HepG2 (cell line): ENCODE results near the gene ADAMTS4. TPM values are rescaled to one million over a fixed set of nuclear protein-coding genes. Genes with fewer than 3 reads are reported as not detected.

ENCODE experiments used
- CSRNP1 ChIP-seq: sonication (generic); formaldehyde crosslinking; IDR thresholded peaks from 2 replicates; pipeline ENCODE4 v1.8.1; 2023; ENCODE audit warnings: mild to moderate bottlenecking, missing genetic modification reagents
- EEA1 ChIP-seq: sonication (generic); formaldehyde crosslinking; IDR thresholded peaks from 2 replicates; pipeline ENCODE4 v1.5.1; 2020; ENCODE audit warnings: mild to moderate bottlenecking, missing genetic modification reagents, borderline replicate concordance
- GATAD2A ChIP-seq: IDR thresholded peaks from 2 replicates; pipeline ENCODE4 v1.6.1; 2016
- HNRNPL ChIP-seq: fragments of 200-400 bp; formaldehyde crosslinking; IDR thresholded peaks from 2 replicates; pipeline ENCODE4 v1.6.1; 2017; ENCODE audit warnings: mild to moderate bottlenecking, low read depth, low read length
- KAT7 ChIP-seq: IDR thresholded peaks from 2 replicates; pipeline ENCODE4 v1.6.1; 2018; ENCODE audit warnings: borderline replicate concordance, missing compliant biosample characterization
- MTA1 ChIP-seq: sonication (generic); formaldehyde crosslinking; IDR thresholded peaks from 2 replicates; pipeline ENCODE4 v1.4.0; 2020; ENCODE audit warnings: missing genetic modification reagents, mild to moderate bottlenecking, borderline replicate concordance
- MZF1 ChIP-seq: sonication (generic); formaldehyde crosslinking; IDR thresholded peaks from 2 replicates; pipeline ENCODE4 v1.8.1; 2023; ENCODE audit warnings: mild to moderate bottlenecking, missing genetic modification reagents, borderline replicate concordance
- NFYB ChIP-seq: sonication (generic); formaldehyde crosslinking; IDR thresholded peaks from 2 replicates; pipeline ENCODE4 v1.4.0; 2020; ENCODE audit warnings: missing genetic modification reagents
- PHF8 ChIP-seq: sonication (generic); formaldehyde crosslinking; IDR thresholded peaks from 2 replicates; pipeline ENCODE4 v1.5.0; 2020; ENCODE audit warnings: missing genetic modification reagents
- SIN3B ChIP-seq: fragments of 150-350 bp; IDR thresholded peaks from 2 replicates; pipeline ENCODE4 v1.6.1; 2014; ENCODE audit warnings: low read length
- SIX1 ChIP-seq: sonication (generic); formaldehyde crosslinking; IDR thresholded peaks from 2 replicates; pipeline ENCODE4 v1.4.0; 2020; ENCODE audit warnings: missing genetic modification reagents, borderline replicate concordance
- SMC3 ChIP-seq: IDR thresholded peaks from 2 replicates; pipeline ENCODE4 v1.6.1; 2011; ENCODE audit warnings: low read length, improper control_type of control experiment
- SRF ChIP-seq: IDR thresholded peaks from 2 replicates; pipeline ENCODE4 v1.6.1; 2011; ENCODE audit warnings: mild to moderate bottlenecking, low read depth, low read length, moderate library complexity
- TOPORS ChIP-seq: sonication (generic); formaldehyde crosslinking; IDR thresholded peaks from 2 replicates; pipeline ENCODE4 v1.8.0; 2023; ENCODE audit warnings: mild to moderate bottlenecking, missing genetic modification reagents
- ZBTB8A ChIP-seq: sonication (generic); formaldehyde crosslinking; IDR thresholded peaks from 2 replicates; pipeline ENCODE4 v1.4.0; 2020; ENCODE audit warnings: mild to moderate bottlenecking, low read depth, missing genetic modification reagents, borderline replicate concordance
- ZNF335 ChIP-seq: sonication (generic); formaldehyde crosslinking; IDR thresholded peaks from 2 replicates; pipeline ENCODE4 v1.4.0; 2020; ENCODE audit warnings: missing genetic modification reagents
- ZNF44 ChIP-seq: sonication (generic); formaldehyde crosslinking; IDR thresholded peaks from 2 replicates; pipeline ENCODE4 v1.5.1; 2020; ENCODE audit warnings: mild to moderate bottlenecking, missing genetic modification reagents
- ZNF564 ChIP-seq: sonication (generic); formaldehyde crosslinking; IDR thresholded peaks from 2 replicates; pipeline ENCODE4 v1.8.1; 2023; ENCODE audit warnings: mild to moderate bottlenecking, missing genetic modification reagents
- ZNF761 ChIP-seq: sonication (generic); formaldehyde crosslinking; conservative IDR thresholded peaks from 2 replicates; pipeline ENCODE4 v1.4.0; 2020; ENCODE audit warnings: mild to moderate bottlenecking, missing genetic modification reagents
- ZNF781 ChIP-seq: sonication (generic); formaldehyde crosslinking; IDR thresholded peaks from 2 replicates; pipeline ENCODE4 v1.5.1; 2020; ENCODE audit warnings: borderline replicate concordance, mild to moderate bottlenecking, missing genetic modification reagents; ENCODE audit errors: not compliant biosample characterization
- ZNF788 ChIP-seq: sonication (generic); formaldehyde crosslinking; IDR thresholded peaks from 2 replicates; pipeline ENCODE4 v1.5.0; 2020; ENCODE audit warnings: mild to moderate bottlenecking, missing genetic modification reagents, borderline replicate concordance
- polyA plus RNA-seq, 8 experiments: library from polyadenylated mRNA; depleted of rRNA in 3 of 8; stranded (reverse) in 7 of 8; unstranded in 1 of 8; fragments of >200 nt; fragmentation: Illumina TruSeq in 4 of 8; extraction: Trizol in 4 of 8; gene quantifications; 2 replicates each; pipeline versions ENCODE4 v1.2.1 to v1.2.3, GENCODE V29; 2011 to 2016; ENCODE audit warnings: low read depth in 4 of 8, missing spikeins in 1 of 8, mixed read lengths in 1 of 8; ENCODE audit not compliant: insufficient read depth in 1 of 8
- total RNA-seq, 5 experiments: library from RNA; depleted of rRNA; stranded (reverse); fragments of >200 nt; fragmentation: Illumina TruSeq; extraction: Trizol; gene quantifications; 2 replicates each; pipeline ENCODE4 v1.2.3, GENCODE V29; 2016; ENCODE audit warnings: low read depth in 1 of 5
- TF ChIP-seq, protein P1 (sequence below): sonication (generic); formaldehyde crosslinking; IDR thresholded peaks from 2 replicates; pipeline ENCODE4 v1.4.0; 2020; ENCODE audit warnings: missing genetic modification reagents, low read depth, mild to moderate bottlenecking, borderline replicate concordance
- TF ChIP-seq, protein P2 (sequence below): sonication (generic); formaldehyde crosslinking; IDR thresholded peaks from 2 replicates; pipeline ENCODE4 v1.8.1; 2023; ENCODE audit warnings: missing genetic modification reagents, mild to moderate bottlenecking, borderline replicate concordance
- TF ChIP-seq, protein P3 (sequence below): sonication (generic); formaldehyde crosslinking; IDR thresholded peaks from 2 replicates; pipeline ENCODE4 v1.5.0; 2020; ENCODE audit warnings: mild to moderate bottlenecking, low read depth, missing genetic modification reagents, borderline replicate concordance
- TF ChIP-seq, protein P4 (sequence below): sonication (generic); formaldehyde crosslinking; IDR thresholded peaks from 2 replicates; pipeline ENCODE4 v1.4.0; 2020; ENCODE audit warnings: mild to moderate bottlenecking, missing genetic modification reagents

The ADAMTS4 gene
- total and polyA plus RNA-seq, 2 of the 13 experiments (the other 11 are each of a cell fraction or from before 2014, with no cell fraction given), result 0.51 to 1.7 TPM

DNA sequence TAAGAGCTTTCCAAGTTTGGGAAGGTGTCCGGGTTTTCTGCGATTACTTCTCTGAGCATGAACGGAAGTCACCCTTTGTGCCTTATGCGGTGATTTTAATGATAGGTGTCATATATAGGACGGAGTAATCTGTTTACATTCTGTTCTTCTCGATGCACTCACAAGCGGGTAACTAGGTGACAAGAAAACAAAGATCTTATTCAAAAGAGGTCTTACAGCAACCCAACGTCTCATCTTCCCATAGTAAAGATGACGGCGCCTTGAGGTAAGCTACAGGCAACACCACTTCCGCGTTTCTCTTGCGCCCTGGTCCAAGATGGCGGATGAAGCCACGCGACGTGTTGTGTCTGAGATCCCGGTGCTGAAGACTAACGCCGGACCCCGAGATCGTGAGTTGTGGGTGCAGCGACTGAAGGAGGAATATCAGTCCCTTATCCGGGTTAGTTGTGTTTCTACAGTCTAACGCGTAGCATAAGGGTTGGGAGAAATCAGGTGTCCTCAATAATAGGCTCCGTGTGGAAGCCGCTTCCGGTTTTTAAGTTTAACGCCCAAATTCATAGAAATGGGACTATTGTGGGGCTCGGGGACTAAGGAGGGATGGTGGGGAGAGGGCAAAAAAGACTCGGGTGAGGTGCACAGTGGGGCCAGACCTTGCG, 45.0 kb downstream of the ADAMTS4 start, which contains the start of gene UFC1 (continued):
- TF ChIP-seq CSRNP1 (CRISPR knock-in tag) (no peak), EEA1 (no peak), ZNF761 (0 out of 2 replicates have a peak, but pooled peaks have one; percentile 41), NFYB (no peak), KAT7 (no peak), SRF (0 out of 2 replicates have a peak, but pooled peaks have one; percentile 38), TOPORS (CRISPR knock-in tag) (peak; percentile 53; the same call in 1 of the 2 replicates), ZNF788 (CRISPR knock-in tag) (0 out of 2 replicates have a peak, but pooled peaks have one; percentile 57), MZF1 (CRISPR knock-in tag) (no peak), HNRNPL (no peak), ZNF564 (CRISPR knock-in tag) (0 out of 2 replicates have a peak, but pooled peaks have one; percentile 38), SIX1 (CRISPR knock-in tag) (no peak), ZBTB8A (CRISPR knock-in tag) (0 out of 2 replicates have a peak, but pooled peaks have one; percentile 55), SIN3B (peak; percentile 52; the same call in 1 of the 2 replicates), MTA1 (0 out of 2 replicates have a peak, but pooled peaks have one; percentile 32), ZNF44 (CRISPR knock-in tag) (no peak), PHF8 (CRISPR knock-in tag) (peak; percentile 87), ZNF335 (CRISPR knock-in tag) (peak; percentile 64; the same call in 1 of the 2 replicates), SMC3 (no peak), GATAD2A (peak; percentile 57), ZNF781 (no peak)
- TF ChIP-seq, protein P1, sequence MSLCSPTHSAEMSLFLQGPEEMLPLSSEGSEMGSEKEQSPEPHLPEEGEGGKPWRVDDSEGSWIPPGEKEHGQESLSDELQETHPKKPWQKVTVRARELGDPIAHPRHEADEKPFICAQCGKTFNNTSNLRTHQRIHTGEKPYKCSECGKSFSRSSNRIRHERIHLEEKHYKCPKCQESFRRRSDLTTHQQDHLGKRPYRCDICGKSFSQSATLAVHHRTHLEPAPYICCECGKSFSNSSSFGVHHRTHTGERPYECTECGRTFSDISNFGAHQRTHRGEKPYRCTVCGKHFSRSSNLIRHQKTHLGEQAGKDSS, result no peak
- TF ChIP-seq, protein P2, sequence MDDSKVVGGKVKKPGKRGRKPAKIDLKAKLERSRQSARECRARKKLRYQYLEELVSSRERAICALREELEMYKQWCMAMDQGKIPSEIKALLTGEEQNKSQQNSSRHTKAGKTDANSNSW (CRISPR knock-in tag), result no peak
- TF ChIP-seq, protein P3, sequence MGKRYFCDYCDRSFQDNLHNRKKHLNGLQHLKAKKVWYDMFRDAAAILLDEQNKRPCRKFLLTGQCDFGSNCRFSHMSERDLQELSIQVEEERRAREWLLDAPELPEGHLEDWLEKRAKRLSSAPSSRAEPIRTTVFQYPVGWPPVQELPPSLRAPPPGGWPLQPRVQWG (CRISPR knock-in tag), result no peak
- TF ChIP-seq, protein P4, sequence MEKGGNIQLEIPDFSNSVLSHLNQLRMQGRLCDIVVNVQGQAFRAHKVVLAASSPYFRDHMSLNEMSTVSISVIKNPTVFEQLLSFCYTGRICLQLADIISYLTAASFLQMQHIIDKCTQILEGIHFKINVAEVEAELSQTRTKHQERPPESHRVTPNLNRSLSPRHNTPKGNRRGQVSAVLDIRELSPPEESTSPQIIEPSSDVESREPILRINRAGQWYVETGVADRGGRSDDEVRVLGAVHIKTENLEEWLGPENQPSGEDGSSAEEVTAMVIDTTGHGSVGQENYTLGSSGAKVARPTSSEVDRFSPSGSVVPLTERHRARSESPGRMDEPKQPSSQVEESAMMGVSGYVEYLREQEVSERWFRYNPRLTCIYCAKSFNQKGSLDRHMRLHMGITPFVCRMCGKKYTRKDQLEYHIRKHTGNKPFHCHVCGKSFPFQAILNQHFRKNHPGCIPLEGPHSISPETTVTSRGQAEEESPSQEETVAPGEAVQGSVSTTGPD (CRISPR knock-in tag), result no peak
